B cell (primary cell): ENCODE results near the gene ZNF433. TPM values are rescaled to one million over a fixed set of nuclear protein-coding genes. Genes with fewer than 3 reads are reported as not detected.
"Not testable (repeated sequence)": the region's sequence is repeated elsewhere in the genome, so short reads cannot be mapped to it uniquely, and the experiment has no call there.

Experiments
- ATAC-seq: fragments of 200-7000 bp; cut with Tn5 transposase; one replicate; pipeline ENCODE4 v1.10.0; 2021; ENCODE audit warnings: low read depth, mild to moderate bottlenecking, moderate number of reproducible peaks, moderate library complexity
- CTCF ChIA-PET: fragments of 350-600 bp; sonication (Branson Sonifier 250); formaldehyde crosslinking; loops from one replicate; lab custom pipeline; 2021; ENCODE audit warnings: antibody characterized with exemption, inconsistent platforms; lab: Charles Lee
- POLR2A ChIA-PET: fragments of 350-600 bp; sonication (Branson Sonifier 250); formaldehyde crosslinking; loops from one replicate; lab custom pipeline; 2021; ENCODE audit warnings: antibody characterized with exemption; lab: Charles Lee
- DNase-seq: peaks from one replicate; pipeline ENCODE4 v3.0.0; 2013
- H2AFZ ChIP-seq: 2 replicates; pipeline ENCODE4 v1.6.1; 2012; ENCODE audit warnings: mild to moderate bottlenecking, low read depth, low read length; ENCODE audit not compliant: insufficient read depth, poor library complexity, severe bottlenecking
- H3K27ac ChIP-seq, 2 donors: 1 replicate in 1 of 2; 2 replicates in 1 of 2; pipeline ENCODE4 v1.5.1; 2012 to 2013; ENCODE audit warnings: low read length in 2 of 2, mild to moderate bottlenecking in 2 of 2, moderate library complexity in 1 of 2
- H3K27me3 ChIP-seq, 4 experiments: fragments of 200-600 bp in 1 of 4; sonication (generic) in 1 of 4; replicated peaks in 1 of 4; 1 replicate in 2 of 4; 2 replicates in 2 of 4; pipeline versions ENCODE4 v1.6.1 to v1.7.0; 2013 to 2016; ENCODE audit warnings: low read length in 3 of 4, mild to moderate bottlenecking in 2 of 4, mixed read lengths in 1 of 4, moderate library complexity in 1 of 4; ENCODE audit not compliant: insufficient read depth in 4 of 4, control insufficient read depth in 3 of 4; ENCODE audit errors: control extremely low read depth in 1 of 4
- H3K36me3 ChIP-seq, 2 experiments: replicated peaks in 1 of 2; 1 replicate in 1 of 2; 2 replicates in 1 of 2; pipeline versions ENCODE4 v1.6.1 to v1.7.1; 2013; ENCODE audit warnings: low read length in 1 of 2; ENCODE audit not compliant: insufficient read depth in 2 of 2, control insufficient read depth in 1 of 2; ENCODE audit errors: control extremely low read depth in 1 of 2, extremely low read depth in 1 of 2
- H3K4me1 ChIP-seq, 2 donors: fragments of 200-600 bp in 1 of 2; sonication (generic) in 1 of 2; 1 replicate in 1 of 2; 2 replicates in 1 of 2; pipeline versions ENCODE4 v1.5.1 to v1.6.1; 2013 to 2017; ENCODE audit warnings: low read length in 2 of 2; ENCODE audit not compliant: control insufficient read depth in 2 of 2, insufficient read depth in 2 of 2
- H3K4me2 ChIP-seq: replicated peaks from 2 replicates; pipeline ENCODE3; 2012; ENCODE audit warnings: mild to moderate bottlenecking, low read depth, low read length; ENCODE audit not compliant: poor library complexity, severe bottlenecking
- H3K4me3 ChIP-seq, 5 experiments: fragments of 200-600 bp in 1 of 5; sonication (generic) in 1 of 5; 1 replicate in 3 of 5; 2 replicates in 2 of 5; pipeline versions ENCODE4 v1.5.1 to v1.7.0; 2011 to 2016; ENCODE audit warnings: low read length in 4 of 5, mild to moderate bottlenecking in 4 of 5, low read depth in 2 of 5, control low read depth in 1 of 5, moderate library complexity in 1 of 5; ENCODE audit not compliant: insufficient read depth in 1 of 5; ENCODE audit errors: control extremely low read depth in 1 of 5, extremely low read depth in 1 of 5
- H3K79me2 ChIP-seq: fragments of 200-600 bp; sonication (generic); one replicate; pipeline ENCODE4 v1.6.0; 2016; ENCODE audit warnings: low read length; ENCODE audit not compliant: control insufficient read depth, insufficient read depth
- H3K9ac ChIP-seq: fragments of 200-600 bp; sonication (generic); 2 replicates; pipeline ENCODE4 v1.6.1; 2017; ENCODE audit warnings: mild to moderate bottlenecking, low read length, moderate library complexity
- H3K9me3 ChIP-seq, 3 donors: one replicate each; pipeline versions ENCODE4 v1.6.1 to v1.7.1; 2013; ENCODE audit warnings: low read length in 2 of 3; ENCODE audit not compliant: control insufficient read depth in 2 of 3, insufficient read depth in 1 of 3; ENCODE audit errors: control extremely low read depth in 1 of 3
- H4K20me1 ChIP-seq: 2 replicates; pipeline ENCODE4 v1.6.0; 2012; ENCODE audit warnings: mild to moderate bottlenecking, low read length; ENCODE audit not compliant: insufficient read depth, control insufficient read depth, poor library complexity, severe bottlenecking
- H3K27ac Mint-ChIP-seq: one replicate; pipeline ENCODE4 v1.8.0; 2021; ENCODE audit warnings: mixed read lengths
- H3K27me3 Mint-ChIP-seq: one replicate; pipeline ENCODE4 v1.8.0; 2021; ENCODE audit warnings: mixed read lengths
- H3K4me1 Mint-ChIP-seq: one replicate; pipeline ENCODE4 v1.8.0; 2021; ENCODE audit warnings: mixed read lengths
- H3K4me3 Mint-ChIP-seq: one replicate; pipeline ENCODE4 v1.8.0; 2021; ENCODE audit warnings: mixed read lengths
- H3K9me3 Mint-ChIP-seq: one replicate; pipeline ENCODE4 v1.8.0; 2022; ENCODE audit warnings: mixed read lengths; ENCODE audit not compliant: insufficient read depth
- CTCF ChIP-seq: fragments of 200-600 bp; IDR thresholded peaks from one replicate; pipeline ENCODE4 v1.8.0; 2022; ENCODE audit warnings: antibody characterized with exemption, mild to moderate bottlenecking
- EZH2 ChIP-seq: IDR thresholded peaks from 2 replicates; pipeline ENCODE4 v1.6.1; 2012; ENCODE audit warnings: borderline replicate concordance, low read depth, mild to moderate bottlenecking, moderate library complexity, low read length; ENCODE audit not compliant: insufficient read depth, poor library complexity, severe bottlenecking
- WGBS: methylation state at CpG from one replicate; pipeline ENCODE4 v1.1.5; 2013; ENCODE audit warnings: missing lambda C conversion rate; ENCODE audit not compliant: insufficient coverage; 5-methylcytosine and 5-hydroxymethylcytosine counted together
- intact Hi-C: fragments of 100-400 bp; cut with micrococcal nuclease; formaldehyde crosslinking; loops from one replicate; pipeline ENCODE4 v1.10.0; 2022
- polyA minus RNA-seq: library from RNA; depleted of rRNA, polyadenylated mRNA; stranded (reverse); fragments of >200 nt; gene quantifications from 2 replicates; pipeline ENCODE4 v1.2.3, GENCODE V29; 2012
- polyA plus RNA-seq: library from polyadenylated mRNA; depleted of rRNA; stranded (reverse); fragments of >200 nt; gene quantifications from 2 replicates; pipeline ENCODE4 v1.2.3, GENCODE V29; 2012
- total RNA-seq, 2 donors: library from RNA; stranded (reverse); fragments of 120-200 nt in 1 of 2; gene quantifications; 1 replicate in 1 of 2; 2 replicates in 1 of 2; pipeline versions ENCODE4 v1.2.3 to v1.2.4, GENCODE V29; 2013 to 2022

The ZNF433 gene
- total RNA-seq (7.3 and 7.6 TPM in 2 replicates), polyA plus RNA-seq (1.1 and 1.3 TPM in 2 replicates), polyA minus RNA-seq (0.34 and 0.50 TPM in 2 replicates)
- 2.3 TPM for total RNA-seq (2013)

- Histone ChIP-seq H4K20me1 (no peaks in the 10 kb centered on the region), H3K27me3 (no peaks in the 10 kb centered on the region), H3K9ac (peak within 1 kb of the TSS; percentile 83), H3K79me2 (no peaks in the 10 kb centered on the region), H2AFZ (peak within 1 kb of the TSS; percentile 87), H3K4me2 (peak within 1 kb of the TSS; percentile 91), H3K9me3 (no peaks in the 10 kb centered on the region), H3K27ac (peak within 1 kb of the TSS in 1 of 2 donors; percentile 59), H3K36me3 (no peaks in the 10 kb centered on the region), H3K4me3 (peak within 1 kb of the TSS; percentile 60 to 88 (median 73)), H3K4me1 (peaks cover 3 to 13% of the 10 kb centered on the region in 2 donors)
- H3K9me3 Mint-ChIP-seq: no peaks in the 10 kb centered on the region
- H3K27ac Mint-ChIP-seq: peak within 1 kb of the TSS; percentile 86
- CTCF ChIA-PET: interaction anchor here (0.7 to 1.9 kb wide), 6 partner anchors 13 to 174 kb away, joined by 3 to 10 read pairs (median 4); partner anchors contain the start of gene ZNF20
- peaks cover 19% of the 10 kb centered on the region for H3K4me1 Mint-ChIP-seq
- peak; percentile 78 for DNase-seq
- H3K27me3 Mint-ChIP-seq: no peaks in the 10 kb centered on the region
- TF ChIP-seq EZH2 (no peak), CTCF (no peak)
- peak within 1 kb of the TSS; percentile 95 for H3K4me3 Mint-ChIP-seq
- intact Hi-C loops: loop anchor here (2.0 kb wide), 1 partner anchor 71 kb away; the partner anchor contains the start of gene ZNF763
- under 1% methylated on average over 67 of the region's 68 CpGs for WGBS
- ATAC-seq: peak; percentile 97
- POLR2A ChIA-PET: interaction anchor here (0.5 to 1.8 kb wide), 7 partner anchors 17 to 1663 kb away, joined by 3 to 10 read pairs (median 5); partner anchors contain the start of gene ZNF878
Measured at GRCh38 chr19:12035220-12036172, at the start of gene ZNF433. TSS of gene ZNF433 (minus strand) at chr19:12035679. CDS start at chr19:12035539, 140 bp downstream.

GRCh38 chr19:12083336-12083735 lies 47.9 kb upstream of the ZNF433 start:
- H3K79me2 ChIP-seq, H3K27me3 Mint-ChIP-seq, CTCF ChIA-PET, H3K27ac Mint-ChIP-seq, DNase-seq, H3K27ac ChIP-seq, H3K27me3 ChIP-seq, H3K9ac ChIP-seq, H3K4me3 Mint-ChIP-seq, POLR2A ChIA-PET, ATAC-seq, H3K4me3 ChIP-seq, H3K4me1 Mint-ChIP-seq, H4K20me1 ChIP-seq, H2AFZ ChIP-seq, intact Hi-C loops, H3K36me3 ChIP-seq, H3K4me2 ChIP-seq, H3K4me1 ChIP-seq: not testable (repeated sequence)
- H3K9me3 Mint-ChIP-seq: peaks cover 15% of the 10 kb centered on the region
- peaks cover 5 to 58% (median 26%) of the 10 kb centered on the region in 3 donors for H3K9me3 ChIP-seq
- 100% methylated on average over 1 of the region's 6 CpGs for WGBS
